HEK293T (cell line): ENCODE measurements around the gene ELOVL3.
"Not testable (repeated sequence)": the region's sequence is repeated elsewhere in the genome, so short reads cannot be mapped to it uniquely, and the experiment has no call there.

Experiments
- CTCF ChIA-PET: fragments of 350-600 bp; formaldehyde crosslinking; extraction: SDS; loops from one replicate; lab custom pipeline; 2021; ENCODE audit warnings: antibody characterized with exemption, inconsistent platforms; lab: Yijun Ruan, JAX
- POLR2A ChIA-PET: fragments of 350-600 bp; formaldehyde crosslinking; extraction: SDS; loops from one replicate; lab custom pipeline; 2020; ENCODE audit warnings: antibody characterized with exemption, inconsistent platforms; lab: Yijun Ruan, JAX
- DNase-seq: peaks from one replicate; pipeline ENCODE4 v3.0.0; 2012; ENCODE audit warnings: mixed read lengths; ENCODE audit errors: extremely low spot score
- ARNT ChIP-seq: fragments of 450-650 bp; IDR thresholded peaks from 2 replicates; pipeline ENCODE4 v1.6.1; 2017; ENCODE audit warnings: mild to moderate bottlenecking
- BHLHE40 ChIP-seq: fragments of 450-650 bp; IDR thresholded peaks from 2 replicates; pipeline ENCODE4 v1.6.1; 2016; ENCODE audit warnings: mild to moderate bottlenecking, moderate library complexity, borderline replicate concordance
- CTBP1 ChIP-seq: fragments of 450-650 bp; IDR thresholded peaks from 2 replicates; pipeline ENCODE4 v1.6.1; 2016; ENCODE audit warnings: borderline replicate concordance
- ELF4 ChIP-seq: fragments of 450-650 bp; IDR thresholded peaks from 2 replicates; pipeline ENCODE4 v1.6.1; 2017; ENCODE audit warnings: antibody characterized with exemption
- FOXA1 ChIP-seq: fragments of 450-650 bp; IDR thresholded peaks from 2 replicates; pipeline ENCODE4 v1.6.1; 2016; ENCODE audit warnings: mild to moderate bottlenecking
- FOXK2 ChIP-seq: fragments of 450-650 bp; IDR thresholded peaks from 2 replicates; pipeline ENCODE4 v1.6.1; 2016; ENCODE audit warnings: mild to moderate bottlenecking
- FOXM1 ChIP-seq: fragments of 450-650 bp; IDR thresholded peaks from 2 replicates; pipeline ENCODE4 v1.6.1; 2017; ENCODE audit warnings: mild to moderate bottlenecking, borderline replicate concordance
- HDGF ChIP-seq: fragments of 450-650 bp; IDR thresholded peaks from 2 replicates; pipeline ENCODE4 v1.6.1; 2017; ENCODE audit warnings: antibody characterized with exemption, borderline replicate concordance
- L3MBTL2 ChIP-seq: fragments of 450-650 bp; conservative IDR thresholded peaks from 2 replicates; pipeline ENCODE4 v1.6.1; 2016; ENCODE audit warnings: mild to moderate bottlenecking
- LEF1 ChIP-seq: fragments of 450-650 bp; IDR thresholded peaks from 2 replicates; pipeline ENCODE4 v1.6.1; 2017; ENCODE audit warnings: mild to moderate bottlenecking, borderline replicate concordance
- NFRKB ChIP-seq: fragments of 450-650 bp; IDR thresholded peaks from 2 replicates; pipeline ENCODE4 v1.6.1; 2016; ENCODE audit warnings: mild to moderate bottlenecking, moderate library complexity
- SP1 ChIP-seq: fragments of 450-650 bp; IDR thresholded peaks from 2 replicates; pipeline ENCODE4 v1.6.1; 2017
- SUZ12 ChIP-seq: fragments of 450-650 bp; IDR thresholded peaks from 2 replicates; pipeline ENCODE4 v1.6.1; 2016; ENCODE audit warnings: mild to moderate bottlenecking
- TARDBP ChIP-seq: fragments of 450-650 bp; IDR thresholded peaks from 2 replicates; pipeline ENCODE4 v1.6.1; 2016
- ZNF384 ChIP-seq: fragments of 450-650 bp; IDR thresholded peaks from 2 replicates; pipeline ENCODE4 v1.6.1; 2016
- TF ChIP-seq, protein P1 (sequence below): fragments of 450-650 bp; IDR thresholded peaks from 2 replicates; pipeline ENCODE4 v1.6.1; 2016

ELOVL3 gene, protein sequence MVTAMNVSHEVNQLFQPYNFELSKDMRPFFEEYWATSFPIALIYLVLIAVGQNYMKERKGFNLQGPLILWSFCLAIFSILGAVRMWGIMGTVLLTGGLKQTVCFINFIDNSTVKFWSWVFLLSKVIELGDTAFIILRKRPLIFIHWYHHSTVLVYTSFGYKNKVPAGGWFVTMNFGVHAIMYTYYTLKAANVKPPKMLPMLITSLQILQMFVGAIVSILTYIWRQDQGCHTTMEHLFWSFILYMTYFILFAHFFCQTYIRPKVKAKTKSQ

GRCh38 chr10:102225646-102226541, at the start of gene ELOVL3:
Gene ELOVL3 (plus strand): TSS chr10:102226299. CDS start chr10:102226549, 250 bp downstream.
- CTCF ChIA-PET = interaction anchor here (1.0 to 1.2 kb wide), 2 partner anchors 126 to 173 kb away, joined by 3 read pairs; no protein-coding TSS in a partner anchor
- DNase-seq = no peak
- TF ChIP-seq L3MBTL2 (no peak), FOXM1 (no peak), SP1 (no peak), LEF1 (no peak), ELF4 (no peak), BHLHE40 (no peak), ZNF384 (no peak), CTBP1 (no peak), SUZ12 (no peak), FOXK2 (no peak), ARNT (no peak), TARDBP (no peak), HDGF (no peak), FOXA1 (no peak), NFRKB (no peak)
- TF ChIP-seq, protein P1, sequence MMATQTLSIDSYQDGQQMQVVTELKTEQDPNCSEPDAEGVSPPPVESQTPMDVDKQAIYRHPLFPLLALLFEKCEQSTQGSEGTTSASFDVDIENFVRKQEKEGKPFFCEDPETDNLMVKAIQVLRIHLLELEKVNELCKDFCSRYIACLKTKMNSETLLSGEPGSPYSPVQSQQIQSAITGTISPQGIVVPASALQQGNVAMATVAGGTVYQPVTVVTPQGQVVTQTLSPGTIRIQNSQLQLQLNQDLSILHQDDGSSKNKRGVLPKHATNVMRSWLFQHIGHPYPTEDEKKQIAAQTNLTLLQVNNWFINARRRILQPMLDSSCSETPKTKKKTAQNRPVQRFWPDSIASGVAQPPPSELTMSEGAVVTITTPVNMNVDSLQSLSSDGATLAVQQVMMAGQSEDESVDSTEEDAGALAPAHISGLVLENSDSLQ = no peak
- POLR2A ChIA-PET = no interaction called here

GRCh38 chr10:102184606-102185005, 41.5 kb upstream of the ELOVL3 start:
- ChIA-PET POLR2A (no interaction called here), CTCF (no interaction called here)
- DNase-seq = no peak
- TF ChIP-seq BHLHE40 (no peak), HDGF (no peak), SP1 (no peak), ELF4 (no peak), SUZ12 (no peak), NFRKB (no peak), FOXM1 (no peak), CTBP1 (no peak), ARNT (no peak), FOXK2 (no peak)

GRCh38 chr10:102185272-102185671, 40.8 kb upstream of the ELOVL3 start:
- no peak for TF ChIP-seq NFRKB
- no peak for TF ChIP-seq FOXK2
- no peak for TF ChIP-seq ZNF384
- TF ChIP-seq LEF1 = no peak
- no peak for TF ChIP-seq FOXA1
- no peak for TF ChIP-seq CTBP1
- no peak for TF ChIP-seq TARDBP
- no peak for TF ChIP-seq SP1
- CTCF ChIA-PET = no interaction called here
- POLR2A ChIA-PET = no interaction called here
- no peak for DNase-seq

DNA sequence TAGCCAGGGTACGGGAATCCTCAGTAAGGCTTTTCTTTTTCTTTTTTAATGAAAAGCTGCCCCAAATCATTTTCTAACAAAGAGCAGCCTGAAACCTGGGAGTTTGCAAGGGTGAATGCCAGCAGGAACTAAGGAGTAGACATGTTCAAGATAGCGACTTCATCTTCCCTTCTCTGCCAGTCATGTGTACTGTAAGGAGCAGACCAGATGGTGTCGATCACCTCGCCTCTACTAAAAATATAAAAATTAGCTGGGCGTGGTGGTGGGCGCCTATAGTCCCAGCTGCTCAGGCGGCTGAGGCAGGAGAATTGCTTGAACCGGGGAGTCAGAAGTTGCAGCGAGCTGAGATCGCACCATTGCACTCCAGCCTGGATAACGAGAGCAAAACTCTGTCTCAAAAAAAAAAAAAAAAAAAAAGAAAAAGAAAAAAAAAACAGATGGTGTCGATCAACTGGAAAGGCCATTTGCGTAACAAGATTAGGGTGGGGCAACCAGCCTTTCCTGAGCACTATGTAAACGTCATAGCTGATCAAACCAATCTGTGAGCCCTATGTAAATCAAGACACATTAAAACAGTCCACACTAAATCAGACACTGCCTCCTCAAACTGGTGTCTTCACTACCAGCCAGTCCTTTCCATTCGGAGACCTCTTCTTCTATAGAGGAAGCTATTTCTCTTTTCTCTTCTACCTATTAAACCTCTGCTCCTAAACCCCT, 40.1 kb upstream of the ELOVL3 start:
- TF ChIP-seq FOXM1 (no peak), BHLHE40 (no peak), L3MBTL2 (no peak), CTBP1 (no peak), ARNT (no peak)
- ChIA-PET CTCF (no interaction called here), POLR2A (no interaction called here)
- DNase-seq = no peak

DNA sequence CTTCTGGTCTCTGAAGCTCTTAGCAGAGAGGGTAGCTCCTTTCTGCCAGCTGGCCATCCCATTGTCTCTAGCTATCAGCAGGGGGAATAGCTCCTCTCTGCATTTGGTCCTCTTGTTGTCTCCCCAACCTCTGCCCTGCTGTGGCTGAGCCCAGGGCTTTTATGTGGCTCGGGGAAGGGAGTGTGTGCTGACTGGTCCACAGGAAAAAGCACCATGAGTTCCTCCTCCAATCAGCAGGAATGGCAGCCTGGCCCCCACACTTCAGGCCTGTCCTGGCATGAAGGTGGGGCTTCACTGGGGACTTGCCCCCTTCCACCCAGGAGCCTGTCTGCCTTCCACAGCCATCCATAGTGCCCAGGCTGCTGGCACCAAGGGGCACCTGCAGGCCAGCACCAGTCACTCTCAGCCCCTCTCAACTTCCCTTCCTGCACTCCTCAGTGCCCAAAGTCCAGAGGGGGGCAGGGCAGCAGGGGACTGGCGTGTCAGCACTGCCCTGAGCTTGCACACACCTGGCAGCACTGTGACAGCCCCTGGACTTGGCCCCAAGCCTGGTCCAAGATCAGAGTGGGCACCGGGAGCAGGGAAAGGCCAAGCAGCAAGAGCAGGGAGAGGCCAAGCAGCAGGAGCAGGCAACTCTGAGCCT, 37.7 kb upstream of the ELOVL3 start:
- no peak for DNase-seq
- ChIA-PET CTCF (interaction anchor here (0.7 to 1.2 kb wide), 2 partner anchors 18 to 211 kb away, joined by 3 read pairs; no protein-coding TSS in a partner anchor), POLR2A (no interaction called here)
- TF ChIP-seq NFRKB (no peak), BHLHE40 (no peak), HDGF (no peak), ELF4 (no peak), CTBP1 (no peak), FOXK2 (no peak)

GRCh38 chr10:102188941-102189898, 36.9 kb upstream of the ELOVL3 start:
- DNase-seq, POLR2A ChIA-PET: not testable (repeated sequence)
- CTCF ChIA-PET = interaction anchor here (0.8 to 1.2 kb wide), 2 partner anchors 19 to 40 kb away, joined by 3 to 6 read pairs; no protein-coding TSS in a partner anchor
